ENCODE data around the gene TAF11L13.
"Not testable (repeated sequence)": the region's sequence is repeated elsewhere in the genome, so short reads cannot be mapped to it uniquely, and the experiment has no call there.

DNA sequence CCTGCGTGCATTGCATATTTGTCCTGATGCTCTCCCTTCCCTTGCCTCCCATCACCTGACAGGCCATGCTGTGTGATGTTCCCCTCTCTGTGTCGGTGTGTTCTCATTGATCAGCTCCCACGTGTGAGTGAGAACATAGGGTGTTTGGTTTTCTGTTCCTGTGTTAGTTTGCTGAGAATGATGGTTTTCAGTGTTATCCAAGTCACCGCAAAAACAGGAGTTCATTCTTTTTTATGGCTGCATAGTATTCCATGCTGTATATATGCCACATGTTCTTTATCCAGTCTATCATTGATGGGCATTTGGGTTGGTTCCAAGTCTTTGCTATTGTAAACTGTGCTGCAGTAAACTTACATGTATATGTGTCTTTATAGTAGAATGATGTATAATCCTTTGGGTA lies 24.4 kb upstream of the TAF11L13 start:
- TF ChIP-seq EP300 (IDR thresholded peaks at IDR 0.05; ENCODE audit: low read depth); POLR2A (IDR thresholded peaks at IDR 0.05): not testable (repeated sequence)
